ENCODE data around the gene CYTH1.
"Not testable (repeated sequence)": the region's sequence is repeated elsewhere in the genome, so short reads cannot be mapped to it uniquely, and the experiment has no call there.

The CYTH1 gene

DNA sequence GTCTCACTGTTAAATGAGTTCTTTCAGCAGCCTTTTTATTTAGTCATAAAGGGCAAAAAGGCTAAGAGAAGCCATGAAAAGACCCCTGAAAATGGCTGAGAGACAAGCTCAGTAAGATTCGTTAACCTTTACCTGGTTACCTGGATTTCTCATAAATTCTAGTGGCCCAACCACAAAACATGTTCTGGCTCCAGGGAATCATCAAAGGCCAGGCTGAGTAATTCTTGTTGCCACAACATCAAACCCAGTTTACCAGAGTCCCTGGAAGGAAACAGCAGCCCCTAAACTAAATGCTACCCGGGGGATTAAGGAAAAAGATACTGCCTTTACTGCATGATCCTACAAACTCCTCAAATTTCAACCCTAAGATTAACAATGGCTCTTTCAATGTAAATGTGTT, 15.8 kb downstream of the CYTH1 start:
- no peak for DNase-seq (ENCODE audit: low spot score in 2 of 2)
- Mint-ChIP-seq H3K27ac (no peak overlapping the region), H3K4me3 (no peak overlapping the region), H3K9me3 (no peaks in the 10 kb centered on the region), H3K36me3 (peaks cover 6% of the 10 kb centered on the region), H3K4me1 (peaks cover 46% of the 10 kb centered on the region)
- ATAC-seq, result no peak

DNA sequence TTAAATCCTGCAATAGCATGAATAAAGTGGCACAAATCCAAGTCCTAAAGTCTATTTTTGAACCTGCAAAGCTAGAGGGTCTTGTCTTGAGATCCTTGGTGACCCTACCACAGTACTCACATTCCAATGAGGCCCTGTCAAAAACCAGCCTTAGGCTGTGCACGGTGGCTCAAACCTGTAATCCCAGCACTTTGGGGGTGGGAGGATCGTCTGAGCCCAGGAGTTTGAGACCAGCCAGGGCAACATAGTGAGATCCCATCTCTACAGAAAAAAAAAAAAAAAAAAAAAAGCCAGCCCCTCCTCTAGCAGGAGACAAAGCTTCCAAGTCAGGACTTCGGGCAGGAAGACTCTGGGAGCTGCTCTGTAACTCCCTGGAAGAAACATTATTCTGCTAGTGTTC, 16.3 kb downstream of the CYTH1 start:
- H3K36me3 Mint-ChIP-seq, result peaks cover 6% of the 10 kb centered on the region
- H3K9me3 Mint-ChIP-seq, result no peaks in the 10 kb centered on the region
- H3K4me3 Mint-ChIP-seq, result no peak overlapping the region
- ATAC-seq (no peak), DNase-seq (ENCODE audit: low spot score in 2 of 2) (no peak)
- H3K27ac Mint-ChIP-seq, result no peak overlapping the region
- H3K4me1 Mint-ChIP-seq, result peaks cover 43% of the 10 kb centered on the region

DNA sequence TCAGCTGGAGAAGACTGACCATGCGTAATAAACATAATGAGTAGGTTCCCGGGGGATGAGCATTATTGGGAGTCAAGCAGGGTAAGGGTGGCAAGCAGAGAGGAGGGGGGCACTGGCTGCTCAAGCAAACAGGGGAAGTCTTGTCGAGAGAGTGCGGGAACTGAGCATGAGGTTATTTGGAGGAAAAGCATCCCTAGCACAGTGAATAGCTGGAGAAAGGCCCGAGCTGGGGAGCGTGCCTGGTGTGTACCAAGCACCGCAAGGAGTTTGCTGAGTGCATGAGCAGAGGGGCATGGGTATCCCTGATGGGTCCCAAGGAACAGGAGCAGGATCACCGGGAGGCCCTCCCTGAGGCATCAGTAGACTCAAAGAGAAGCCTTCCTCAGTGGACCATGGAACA, 17.2 kb downstream of the CYTH1 start:
- Mint-ChIP-seq H3K4me3 (peak overlapping the region; percentile 39), H3K9me3 (no peaks in the 10 kb centered on the region), H3K27ac (no peak overlapping the region), H3K36me3 (peaks cover 7% of the 10 kb centered on the region), H3K4me1 (peaks cover 42% of the 10 kb centered on the region)
- DNase-seq (ENCODE audit: low spot score in 2 of 2), result no peak
- ATAC-seq, result no peak

DNA sequence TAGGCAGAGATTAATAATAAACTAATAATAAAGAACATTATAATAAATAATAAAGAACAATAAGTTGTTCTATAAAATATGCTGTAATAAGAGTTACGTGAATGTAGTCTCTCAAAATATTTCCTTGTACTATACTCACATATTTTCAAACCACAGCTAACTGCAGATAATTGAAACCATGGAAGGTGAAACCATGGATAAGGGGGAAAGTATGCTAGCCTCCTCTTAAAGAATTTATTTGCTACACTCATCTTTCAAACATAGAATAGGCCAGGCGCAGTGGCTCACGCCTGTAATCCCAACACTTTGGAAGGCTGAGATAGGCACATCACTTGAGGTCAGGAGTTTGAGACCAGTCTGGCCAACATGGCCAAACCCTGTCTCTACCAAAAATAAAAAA, 18.5 kb downstream of the CYTH1 start:
- DNase-seq (ENCODE audit: low spot score in 2 of 2) (no peak), ATAC-seq (no peak)
- Mint-ChIP-seq H3K27ac (peak overlapping the region; percentile 92), H3K4me1 (peaks cover 56% of the 10 kb centered on the region), H3K36me3 (peaks cover 20% of the 10 kb centered on the region), H3K9me3 (no peaks in the 10 kb centered on the region), H3K4me3 (no peak overlapping the region)

DNA sequence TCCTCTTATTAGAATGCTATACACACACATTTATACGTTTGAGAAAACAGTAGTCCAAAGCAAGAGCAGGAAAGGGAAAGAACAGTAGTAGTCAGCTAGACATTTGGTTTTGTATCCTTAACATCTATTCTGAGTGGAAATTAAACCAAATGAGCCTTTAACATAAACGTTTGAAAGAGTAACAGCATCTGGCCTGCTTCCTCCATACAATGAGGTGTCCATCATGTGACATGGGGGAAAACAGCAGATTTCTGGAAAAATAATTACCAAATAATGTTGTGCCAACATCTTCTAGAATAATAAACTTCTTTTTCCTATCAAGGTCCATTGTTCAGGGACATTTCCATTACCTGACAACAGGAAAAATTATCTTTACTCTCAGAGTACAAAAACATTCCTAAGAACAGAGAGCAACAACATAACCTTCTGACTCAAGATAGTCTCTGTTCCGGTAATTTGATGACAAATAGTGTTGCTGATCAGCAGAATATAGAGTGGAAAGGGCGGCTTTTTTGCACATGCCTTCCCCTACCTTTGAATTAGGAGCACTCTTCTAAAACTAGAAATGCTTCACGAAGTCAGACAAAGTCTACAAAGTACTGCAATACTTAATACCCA, 20.2 kb downstream of the CYTH1 start:
- ATAC-seq, result peak; percentile 49
- peak overlapping the region; percentile 92 for H3K27ac Mint-ChIP-seq
- no peak for DNase-seq (ENCODE audit: low spot score in 2 of 2)
- H3K4me1 Mint-ChIP-seq, result peaks cover 65% of the 10 kb centered on the region
- H3K36me3 Mint-ChIP-seq, result peaks cover 32% of the 10 kb centered on the region
- no peaks in the 10 kb centered on the region for H3K9me3 Mint-ChIP-seq
- peak overlapping the region; percentile 55 for H3K4me3 Mint-ChIP-seq

DNA sequence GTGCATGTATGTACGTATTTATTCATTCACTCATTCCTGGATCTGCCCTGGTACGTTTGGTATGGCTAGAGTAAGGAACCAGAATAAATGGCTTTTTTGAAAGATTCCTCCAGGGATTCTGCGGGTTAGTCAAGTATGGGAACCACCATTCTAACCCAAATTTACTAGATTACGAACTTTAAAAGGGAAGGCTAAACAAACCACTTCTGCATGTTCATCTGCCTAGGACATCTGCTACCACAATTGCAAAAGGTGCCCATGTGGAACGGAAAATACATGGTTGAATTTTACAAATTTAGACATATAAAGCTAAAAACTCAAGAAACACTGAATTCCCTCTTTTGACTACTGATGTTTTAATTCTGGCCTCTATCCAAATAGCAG, 22.1 kb downstream of the CYTH1 start:
- Mint-ChIP-seq H3K9me3 (no peaks in the 10 kb centered on the region), H3K4me3 (peak overlapping the region; percentile 67), H3K27ac (peak overlapping the region; percentile 93), H3K36me3 (peaks cover 47% of the 10 kb centered on the region), H3K4me1 (peaks cover 70% of the 10 kb centered on the region)
- ATAC-seq, result no peak
- DNase-seq (ENCODE audit: low spot score in 2 of 2), result no peak

DNA sequence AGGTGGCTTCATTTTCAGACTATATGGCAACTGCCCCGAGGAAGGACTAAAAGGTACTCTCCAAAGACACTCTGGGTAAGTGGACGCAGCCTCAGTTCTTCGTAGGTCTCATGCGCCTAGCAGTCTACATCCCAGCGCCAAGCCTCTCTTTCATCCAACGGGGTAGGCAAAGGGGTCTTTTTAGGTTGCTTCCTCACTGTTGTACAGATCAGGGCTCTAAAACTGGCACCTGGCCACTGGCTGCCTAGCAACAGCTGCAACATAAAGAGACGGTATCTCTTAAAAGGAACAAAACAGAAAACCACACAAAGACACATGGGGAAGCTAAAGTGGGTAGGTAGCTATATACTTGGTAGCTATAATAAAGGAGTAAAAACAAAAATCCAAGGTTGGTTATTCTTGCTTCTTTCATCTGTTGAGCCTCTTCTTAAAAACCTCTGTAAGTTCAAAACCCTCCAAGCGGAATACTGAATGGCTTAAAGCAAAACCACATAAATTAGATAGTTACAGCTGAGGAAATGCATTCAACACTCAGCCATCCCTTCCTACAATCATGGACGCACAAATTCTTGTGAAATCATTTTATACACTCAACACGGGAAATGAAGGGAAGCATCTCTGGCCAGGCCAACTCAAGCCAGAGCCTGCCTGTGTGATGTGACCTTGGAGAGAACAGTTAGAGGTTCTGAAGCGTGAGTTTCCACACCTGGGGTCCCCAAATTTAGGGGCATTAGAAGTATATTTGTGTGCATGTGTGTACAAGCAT, 22.7 kb downstream of the CYTH1 start:
- H3K36me3 Mint-ChIP-seq, result peaks cover 48% of the 10 kb centered on the region
- H3K4me3 Mint-ChIP-seq, result peak overlapping the region; percentile 67
- peak overlapping the region; percentile 93 for H3K27ac Mint-ChIP-seq
- ATAC-seq, result peak; percentile 81
- no peaks in the 10 kb centered on the region for H3K9me3 Mint-ChIP-seq
- peak in 1 of 2 donors; percentile 73 for DNase-seq (ENCODE audit: low spot score in 2 of 2)
- peaks cover 65% of the 10 kb centered on the region for H3K4me1 Mint-ChIP-seq

DNA sequence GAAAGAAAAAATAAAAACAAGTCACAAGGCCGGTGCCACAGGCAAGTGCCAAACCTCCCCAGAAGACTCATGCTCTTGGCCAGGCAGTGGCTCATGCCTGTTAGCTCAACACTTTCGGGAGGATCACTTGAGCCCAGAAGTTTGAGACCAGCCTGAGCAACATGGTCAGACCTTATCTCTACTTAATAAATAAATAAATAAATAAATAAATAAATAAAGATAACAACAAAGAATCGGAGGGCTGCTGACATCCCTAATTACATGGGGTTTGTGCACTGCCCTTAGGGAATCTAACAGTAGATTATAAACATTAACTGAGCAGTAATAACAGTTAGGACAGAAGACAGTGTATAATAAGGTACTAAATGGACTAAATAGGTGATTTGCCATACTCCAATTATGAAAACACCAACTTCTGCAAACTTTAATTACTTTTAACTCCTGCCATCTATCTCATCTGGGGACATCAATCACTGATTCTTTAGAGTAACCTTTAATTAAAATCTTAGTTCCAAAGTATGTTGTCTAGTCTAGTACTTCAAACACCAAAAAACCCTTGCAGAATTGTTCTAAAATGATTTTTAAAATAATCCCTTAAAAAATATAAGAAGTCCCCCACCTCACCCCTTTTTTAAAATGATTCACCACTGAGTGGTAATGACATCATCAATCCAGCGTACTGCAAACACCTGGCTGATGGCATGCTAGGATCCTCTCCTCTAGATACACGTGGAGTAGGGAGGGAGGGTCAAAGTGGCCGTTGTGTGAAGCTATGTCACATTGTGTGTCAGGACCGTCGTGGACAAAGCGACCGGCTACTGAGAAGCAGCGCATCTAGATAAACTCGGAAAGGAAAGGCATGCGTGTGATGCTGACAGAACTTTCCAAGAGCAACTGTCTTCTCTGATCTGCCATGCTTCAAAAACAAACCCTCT, 28.5 kb downstream of the CYTH1 start:
- Mint-ChIP-seq H3K36me3 (peaks cover 33% of the 10 kb centered on the region), H3K9me3 (no peaks in the 10 kb centered on the region), H3K27ac (peak overlapping the region; percentile 96), H3K4me1 (peaks cover 72% of the 10 kb centered on the region), H3K4me3 (peak overlapping the region; percentile 59)
- DNase-seq (ENCODE audit: low spot score in 2 of 2) (no peak), ATAC-seq (peak; percentile 43)

DNA sequence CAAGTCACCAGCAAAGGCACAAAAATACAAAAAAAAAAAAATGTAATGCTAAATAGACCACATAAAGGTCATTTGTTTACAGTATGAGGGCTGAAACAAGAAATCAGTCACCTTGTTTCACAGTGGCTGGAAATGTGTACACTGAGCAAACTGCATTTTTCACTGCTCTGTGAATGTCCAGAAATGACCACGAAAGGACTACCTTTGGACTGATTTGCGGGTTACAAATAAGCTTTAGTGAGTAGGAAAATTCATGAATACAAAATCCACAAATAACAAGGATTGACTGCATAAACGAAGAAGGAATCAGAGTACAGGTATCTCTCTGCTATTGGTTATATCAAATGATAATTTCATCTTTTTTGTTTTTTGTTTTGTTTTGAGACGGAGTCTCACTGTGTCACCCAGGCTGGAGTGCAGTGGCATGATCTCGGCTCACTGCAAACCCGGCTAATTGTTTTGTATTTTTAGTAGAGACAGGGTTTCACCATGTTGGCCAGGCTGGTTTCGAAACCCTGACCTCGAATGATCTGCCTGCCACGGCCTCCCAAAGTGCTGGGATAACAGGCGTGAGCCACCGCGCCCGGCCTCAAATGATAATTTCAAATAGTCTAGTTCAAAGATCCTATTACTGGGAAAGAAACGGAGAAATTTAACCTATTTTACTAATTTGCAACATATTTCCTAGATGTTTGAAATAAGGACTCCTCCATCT, 30.5 kb downstream of the CYTH1 start:
- Mint-ChIP-seq H3K27ac (peak overlapping the region; percentile 96), H3K36me3 (peaks cover 40% of the 10 kb centered on the region), H3K4me1 (peaks cover 79% of the 10 kb centered on the region), H3K4me3 (peak overlapping the region; percentile 59), H3K9me3 (no peaks in the 10 kb centered on the region)
- no peak for ATAC-seq
- DNase-seq (ENCODE audit: low spot score in 2 of 2), result no peak

DNA sequence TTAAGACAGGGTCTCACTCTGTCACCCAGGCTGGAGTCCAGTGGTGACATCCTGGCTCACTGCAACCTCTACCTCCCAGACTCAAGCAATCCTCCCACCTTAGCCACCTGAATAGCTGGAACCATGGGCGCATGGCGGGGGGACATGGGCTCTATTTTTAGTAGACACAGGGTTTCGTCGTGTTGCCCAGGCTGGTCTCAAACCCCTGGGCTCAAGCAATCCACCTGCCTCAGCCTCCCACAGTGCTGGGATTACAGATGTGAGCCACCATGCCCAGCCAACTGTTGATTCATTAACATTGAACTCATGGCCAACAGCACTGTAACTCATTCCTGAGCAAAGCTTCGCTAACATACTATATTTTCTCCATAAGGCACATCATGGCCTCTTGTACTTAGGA, 31.1 kb downstream of the CYTH1 start:
- not testable (repeated sequence) for ATAC-seq; H3K9me3 Mint-ChIP-seq; DNase-seq (ENCODE audit: low spot score in 2 of 2)
- peaks cover 37% of the 10 kb centered on the region for H3K36me3 Mint-ChIP-seq
- peak overlapping the region; percentile 96 for H3K27ac Mint-ChIP-seq
- peaks cover 83% of the 10 kb centered on the region for H3K4me1 Mint-ChIP-seq
- peak overlapping the region; percentile 59 for H3K4me3 Mint-ChIP-seq

DNA sequence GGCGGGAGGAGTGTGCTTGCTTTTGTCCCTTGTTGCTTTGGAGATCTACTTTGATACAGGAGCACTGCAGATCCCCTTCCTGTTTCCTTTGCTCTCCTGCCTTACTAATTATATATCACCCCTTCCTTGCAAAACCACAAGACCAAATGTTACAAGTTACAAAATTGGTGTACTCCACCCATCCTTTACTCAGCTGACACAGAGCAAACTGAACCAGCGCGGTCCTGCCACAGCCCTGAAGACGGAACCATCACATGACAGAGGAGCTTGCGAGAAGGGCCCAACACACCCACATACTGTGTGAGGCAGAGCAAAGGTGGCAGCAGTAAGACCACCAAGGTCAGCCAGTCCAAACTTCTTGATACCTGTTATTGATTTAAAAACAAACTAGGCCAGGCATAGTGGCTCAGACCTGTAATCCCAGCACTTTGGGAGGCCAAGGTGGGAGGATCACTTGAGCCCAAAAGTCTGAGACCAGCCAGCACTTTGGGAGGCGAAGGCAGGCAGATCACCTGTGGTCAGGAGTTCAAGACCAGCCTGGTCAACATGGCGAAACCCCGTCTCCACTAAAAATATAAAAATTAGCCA, 33.2 kb downstream of the CYTH1 start:
- Mint-ChIP-seq H3K9me3 (no peaks in the 10 kb centered on the region), H3K36me3 (peaks cover 41% of the 10 kb centered on the region), H3K4me3 (peak overlapping the region; percentile 59), H3K27ac (peak overlapping the region; percentile 96), H3K4me1 (peaks cover 86% of the 10 kb centered on the region)
- DNase-seq (ENCODE audit: low spot score in 2 of 2), result peak; percentile 50 to 87
- ATAC-seq, result peak; percentile 91

DNA sequence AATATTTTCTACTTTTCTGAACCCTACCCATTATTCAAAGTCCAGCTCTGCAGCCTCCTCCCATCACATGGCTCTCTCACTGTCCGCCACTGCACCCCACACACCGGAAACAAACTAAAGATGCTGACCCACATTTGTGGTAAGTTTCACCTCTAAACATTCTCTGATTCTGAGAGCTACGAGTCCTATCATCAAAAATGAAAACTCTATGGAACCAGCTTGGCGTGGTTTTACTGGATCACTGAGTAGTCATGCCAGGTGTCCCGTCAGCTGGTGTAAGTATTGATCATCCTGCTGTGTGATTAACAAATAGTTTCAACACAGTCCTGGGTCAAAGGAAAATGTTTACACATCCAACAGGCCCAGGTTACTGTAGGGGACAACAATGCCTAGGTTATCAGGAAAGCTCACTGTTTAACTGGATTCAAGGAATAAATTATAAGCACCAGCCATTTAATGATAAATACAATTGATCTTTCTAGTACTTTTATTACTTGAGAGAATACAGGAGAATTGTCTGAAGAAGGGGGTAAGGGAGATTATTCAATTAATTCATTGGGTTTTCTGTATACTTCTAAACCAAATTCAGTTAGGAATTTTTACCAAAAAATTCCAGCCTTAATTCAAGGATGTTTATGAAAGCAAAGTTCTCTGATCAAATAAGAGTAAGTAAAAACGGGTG, 33.9 kb downstream of the CYTH1 start:
- ATAC-seq, result peak; percentile 81
- H3K36me3 Mint-ChIP-seq, result peaks cover 47% of the 10 kb centered on the region

DNA sequence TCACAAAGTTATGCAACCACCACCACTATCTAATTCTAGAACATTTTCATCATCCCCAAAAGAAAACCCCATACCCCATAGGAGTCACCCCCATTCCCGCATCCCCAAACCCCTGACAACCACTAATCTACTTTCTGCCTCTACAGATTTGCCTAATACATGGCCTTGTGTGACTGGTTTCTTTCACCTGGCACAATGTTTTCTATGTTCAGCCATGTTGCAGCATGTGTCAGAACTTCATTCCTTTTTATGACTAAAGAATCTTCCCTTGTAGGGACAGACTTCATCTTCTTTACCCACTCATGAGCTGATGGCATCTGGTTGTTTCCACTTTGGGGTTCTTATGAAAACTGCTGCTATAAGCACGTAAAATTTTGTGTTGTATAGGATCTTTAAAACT, 34.6 kb downstream of the CYTH1 start:
- peak overlapping the region; percentile 96 for H3K27ac Mint-ChIP-seq
- peaks cover 54% of the 10 kb centered on the region for H3K36me3 Mint-ChIP-seq
- H3K4me1 Mint-ChIP-seq, result peaks cover 86% of the 10 kb centered on the region
- peak; percentile 48 for ATAC-seq
- DNase-seq (ENCODE audit: low spot score in 2 of 2), result no peak
- peak overlapping the region; percentile 59 for H3K4me3 Mint-ChIP-seq
- H3K9me3 Mint-ChIP-seq, result no peaks in the 10 kb centered on the region

More for the DNA sequence above, 33.9 kb downstream of the CYTH1 start:
- Mint-ChIP-seq H3K4me1 (peaks cover 87% of the 10 kb centered on the region), H3K9me3 (no peaks in the 10 kb centered on the region), H3K27ac (peak overlapping the region; percentile 96), H3K4me3 (peak overlapping the region; percentile 59)
- DNase-seq (ENCODE audit: low spot score in 2 of 2), result peak; percentile 43 to 78

DNA sequence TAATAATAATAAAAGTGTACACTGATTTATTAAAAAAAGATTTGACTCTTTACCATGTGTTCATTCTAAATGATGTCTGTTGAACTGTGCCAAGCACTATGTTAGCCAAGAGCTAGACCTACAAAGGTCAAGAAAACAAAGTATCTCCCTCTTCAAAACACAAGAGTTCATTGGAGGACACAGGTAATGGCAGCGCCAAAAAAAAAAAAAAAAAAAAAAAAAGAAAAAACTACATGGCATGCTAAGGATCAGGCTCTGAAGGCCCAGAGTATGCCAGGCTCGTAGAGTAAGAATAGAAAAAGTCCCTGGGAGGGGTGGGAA, 35.2 kb downstream of the CYTH1 start:
- peaks cover 88% of the 10 kb centered on the region for H3K4me1 Mint-ChIP-seq
- DNase-seq (ENCODE audit: low spot score in 2 of 2) (no peak), ATAC-seq (no peak)
- peak overlapping the region; percentile 59 for H3K4me3 Mint-ChIP-seq
- peak overlapping the region; percentile 96 for H3K27ac Mint-ChIP-seq
- H3K36me3 Mint-ChIP-seq, result peaks cover 60% of the 10 kb centered on the region
- no peaks in the 10 kb centered on the region for H3K9me3 Mint-ChIP-seq
